Hematopoietic multipotent progenitor cell treated with erythropoietin and hydrocortisone succinate and interleukin-3 and kit ligand, for 15 days (in vitro differentiated cells): ENCODE measurements around the gene MIEF1.
A peak's percentile ranks its signal among the peaks of the same experiment; 100 is the strongest.
"Not testable (repeated sequence)": the region's sequence is repeated elsewhere in the genome, so short reads cannot be mapped to it uniquely, and the experiment has no call there.

Source experiments
- DNase-seq: peaks from one replicate; pipeline ENCODE4 v3.0.0-alpha.2; 2015; ENCODE audit warnings: low spot score

The MIEF1 gene

DNA sequence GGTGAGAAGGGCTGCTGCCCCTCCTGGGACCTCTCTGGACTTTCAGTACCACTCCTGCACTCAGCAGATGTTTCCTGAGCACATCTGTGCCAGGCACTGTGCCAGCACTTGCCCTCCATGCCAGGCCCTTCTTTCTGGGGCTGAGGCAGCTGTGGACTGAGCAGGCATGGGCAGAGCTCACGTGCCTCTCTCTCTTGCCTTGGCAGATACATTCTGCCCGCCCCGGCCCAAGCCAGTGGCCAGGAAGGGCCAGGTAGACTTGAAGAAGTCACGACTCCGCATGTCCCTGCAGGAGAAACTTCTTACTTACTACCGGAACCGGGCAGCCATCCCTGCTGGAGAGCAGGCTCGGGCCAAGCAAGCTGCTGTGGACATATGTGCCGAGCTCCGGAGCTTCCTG, 9.9 kb downstream of the MIEF1 start:
- no peak for DNase-seq

DNA sequence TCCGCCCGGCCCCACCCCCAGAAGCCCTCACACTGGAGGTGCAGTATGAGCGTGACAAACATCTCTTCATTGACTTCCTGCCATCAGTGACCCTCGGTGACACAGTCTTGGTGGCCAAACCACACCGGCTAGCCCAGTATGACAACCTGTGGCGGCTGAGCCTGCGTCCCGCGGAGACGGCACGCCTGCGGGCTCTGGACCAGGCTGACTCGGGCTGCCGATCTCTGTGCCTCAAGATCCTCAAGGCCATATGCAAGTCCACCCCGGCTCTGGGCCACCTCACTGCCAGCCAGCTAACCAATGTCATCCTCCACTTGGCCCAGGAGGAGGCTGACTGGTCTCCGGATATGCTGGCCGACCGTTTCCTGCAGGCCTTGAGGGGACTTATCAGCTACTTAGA, 11.7 kb downstream of the MIEF1 start:
- DNase-seq, result no peak

DNA sequence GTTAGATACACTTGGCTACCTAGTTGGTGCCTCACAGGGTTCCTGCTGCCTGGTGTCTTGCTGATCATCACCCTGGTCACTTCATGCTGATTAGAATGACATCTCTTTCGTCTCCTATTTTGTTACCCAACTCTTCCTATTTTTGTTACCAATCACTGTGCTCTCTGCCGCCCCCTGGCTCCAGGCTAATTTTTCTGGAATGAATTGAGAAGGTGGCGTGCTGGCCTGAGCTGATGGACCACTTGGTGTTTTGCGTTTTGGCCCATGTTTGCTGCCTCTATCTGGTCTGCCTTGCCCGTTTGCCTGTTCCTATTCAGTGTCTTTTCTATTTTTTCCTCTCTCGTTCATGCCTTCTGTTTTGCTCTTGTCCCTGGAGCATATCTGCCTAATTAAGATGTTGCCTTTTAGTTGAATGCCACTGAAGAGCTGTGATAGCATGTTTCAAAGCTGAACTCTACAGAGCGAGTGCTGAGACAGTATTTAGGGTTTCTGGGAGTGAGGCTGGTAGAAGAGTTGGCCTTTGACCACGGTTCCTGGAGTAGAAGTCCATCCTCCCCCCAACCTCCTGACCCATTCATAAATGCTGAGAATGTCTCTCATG, 12.4 kb downstream of the MIEF1 start:
- peak; percentile 69 for DNase-seq

DNA sequence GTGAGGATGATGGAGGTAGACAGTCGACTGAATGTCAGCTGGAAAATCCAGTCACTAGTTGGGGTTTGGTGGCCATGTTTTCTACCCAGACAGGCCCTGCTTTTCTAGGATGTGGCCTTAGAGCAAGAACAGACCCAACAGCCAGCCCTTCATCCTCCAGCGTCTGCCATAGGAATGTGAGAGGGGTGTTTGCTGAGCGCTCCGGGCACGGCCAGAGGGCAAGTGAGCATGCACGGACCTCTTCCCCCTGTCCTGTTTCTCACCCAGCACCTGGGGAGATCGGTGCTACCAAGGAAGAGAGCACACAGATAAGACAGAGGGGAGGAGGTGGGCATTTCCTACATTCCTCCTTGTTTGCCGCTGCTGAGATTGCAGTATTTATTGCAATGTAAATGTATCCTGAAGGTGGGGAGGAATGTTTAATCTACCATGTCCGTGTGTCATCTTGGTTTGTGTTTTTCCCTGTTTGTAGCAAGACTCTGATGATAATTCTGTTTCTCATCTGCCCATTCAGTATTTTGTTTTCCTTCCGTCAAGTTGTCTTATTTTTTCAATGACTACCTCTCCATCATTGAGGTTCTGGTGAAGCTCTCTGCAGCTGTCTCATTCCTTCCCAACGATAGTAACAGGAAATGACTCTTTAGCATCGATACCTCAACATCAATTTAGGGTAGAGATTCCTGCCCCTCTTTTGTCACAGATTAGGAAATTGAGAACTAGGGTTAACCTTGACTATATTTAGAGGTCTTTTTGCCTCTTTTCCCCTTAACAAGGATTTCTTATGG, 13.4 kb downstream of the MIEF1 start:
- DNase-seq, result no peak

DNA sequence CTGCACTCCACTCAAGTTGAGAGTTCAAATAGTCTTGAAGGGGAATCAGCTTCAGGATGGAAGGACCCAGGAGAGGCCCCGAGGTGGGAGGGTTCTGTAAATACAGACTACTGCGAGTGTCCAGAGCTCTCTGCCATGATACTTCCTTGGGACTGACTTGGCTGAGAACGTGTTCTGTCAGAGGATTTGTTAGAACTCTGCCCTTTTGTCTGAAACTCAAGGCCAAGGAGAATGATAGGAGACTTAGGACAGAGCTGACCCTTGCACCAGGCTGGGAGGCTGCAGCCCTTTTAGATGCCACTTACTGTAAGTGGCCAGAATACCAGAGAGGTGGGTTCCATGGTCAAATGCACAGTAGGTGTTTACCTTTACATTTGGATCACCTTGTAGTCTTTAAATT, 15.4 kb downstream of the MIEF1 start:
- no peak for DNase-seq

DNA sequence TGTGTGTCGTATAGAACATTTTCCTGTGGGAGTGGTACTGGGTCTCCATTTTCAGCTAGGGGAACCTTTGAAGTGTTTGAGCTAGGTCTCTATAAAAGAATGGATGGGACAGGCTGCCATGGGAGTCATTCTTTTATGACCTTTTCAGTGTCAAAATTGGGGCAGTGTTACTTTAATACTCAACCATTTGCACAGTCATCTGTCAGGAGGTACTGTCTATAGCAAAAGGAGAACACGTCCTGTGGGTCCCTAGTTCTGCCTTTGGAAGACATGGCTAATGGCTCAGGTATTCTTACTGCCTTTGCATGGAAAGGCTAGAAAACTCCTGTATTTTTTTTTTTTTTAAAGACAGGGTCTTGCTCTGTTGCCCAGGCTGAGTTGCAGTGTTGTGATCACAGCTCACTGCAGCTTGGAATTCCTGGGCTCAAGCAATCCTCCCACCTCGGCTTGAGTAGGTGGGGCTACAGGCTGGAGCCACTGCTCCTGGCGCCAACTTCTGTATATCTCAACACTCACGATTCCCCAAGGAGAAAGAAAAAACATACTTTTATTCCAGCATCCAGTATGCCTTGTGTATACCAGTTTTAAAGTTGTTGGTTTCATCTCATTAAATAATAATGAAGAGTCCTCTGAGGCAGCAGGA, 16.2 kb downstream of the MIEF1 start:
- no peak for DNase-seq

DNA sequence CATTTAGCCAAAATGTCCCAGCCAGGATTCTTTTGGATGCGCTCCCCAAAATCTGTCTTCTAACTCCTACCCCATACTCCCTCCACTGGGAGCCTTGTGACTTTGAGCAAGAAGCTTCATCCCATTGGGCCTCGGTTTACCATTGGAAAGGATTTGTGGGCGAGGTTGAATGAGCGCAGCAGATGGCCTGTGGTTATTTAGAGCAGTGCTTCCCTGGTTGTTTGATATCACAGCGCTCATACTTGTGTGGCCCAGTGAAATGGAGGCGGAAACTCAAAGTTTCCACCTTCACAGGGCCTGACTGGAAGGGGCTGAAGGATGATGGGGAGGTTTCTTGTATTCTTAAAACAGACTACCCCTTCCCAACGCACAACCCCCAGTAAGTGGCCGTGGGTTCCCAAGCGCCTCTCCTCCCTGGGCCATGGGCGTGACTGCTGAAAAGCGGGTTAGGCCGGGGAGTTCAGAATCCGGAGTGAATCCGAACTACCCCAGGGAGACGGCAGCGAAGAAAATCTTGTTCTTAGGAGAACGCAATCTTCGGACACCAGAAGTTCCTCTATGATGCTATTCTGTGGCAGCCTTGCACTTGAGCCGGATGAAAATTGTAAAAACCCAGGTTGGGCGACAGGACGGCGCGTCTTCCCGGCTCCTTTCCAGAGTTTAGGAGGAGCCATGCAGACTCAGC, 17.0 kb downstream of the MIEF1 start:
- no peak for DNase-seq

DNA sequence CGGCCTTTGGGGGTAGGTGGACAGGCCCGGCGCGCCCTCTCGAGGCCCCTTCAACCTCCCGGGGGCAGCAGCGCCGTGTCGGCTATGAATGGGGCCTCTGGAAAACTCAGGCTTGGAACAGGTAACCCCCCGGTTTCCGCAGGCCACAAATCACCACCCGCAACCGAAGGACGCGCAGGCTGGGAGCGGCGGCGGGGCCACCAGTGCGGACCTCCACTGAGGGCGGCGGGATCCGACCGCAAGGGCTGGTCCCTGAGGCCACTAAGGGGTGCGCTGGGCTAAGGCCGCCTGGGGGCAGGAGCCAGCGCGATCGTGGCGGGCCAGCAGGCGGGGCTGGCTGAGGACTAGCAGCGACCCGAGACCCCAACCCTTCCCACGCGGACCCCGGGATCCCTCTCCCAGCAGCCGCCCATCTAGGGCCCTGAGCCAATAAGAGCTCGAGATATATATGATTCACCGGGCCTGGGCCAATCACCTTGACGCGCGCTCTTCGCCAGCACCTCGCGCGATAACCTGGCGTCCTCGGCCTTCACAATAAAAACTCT, 17.7 kb downstream of the MIEF1 start:
- peak; percentile 46 for DNase-seq

DNA sequence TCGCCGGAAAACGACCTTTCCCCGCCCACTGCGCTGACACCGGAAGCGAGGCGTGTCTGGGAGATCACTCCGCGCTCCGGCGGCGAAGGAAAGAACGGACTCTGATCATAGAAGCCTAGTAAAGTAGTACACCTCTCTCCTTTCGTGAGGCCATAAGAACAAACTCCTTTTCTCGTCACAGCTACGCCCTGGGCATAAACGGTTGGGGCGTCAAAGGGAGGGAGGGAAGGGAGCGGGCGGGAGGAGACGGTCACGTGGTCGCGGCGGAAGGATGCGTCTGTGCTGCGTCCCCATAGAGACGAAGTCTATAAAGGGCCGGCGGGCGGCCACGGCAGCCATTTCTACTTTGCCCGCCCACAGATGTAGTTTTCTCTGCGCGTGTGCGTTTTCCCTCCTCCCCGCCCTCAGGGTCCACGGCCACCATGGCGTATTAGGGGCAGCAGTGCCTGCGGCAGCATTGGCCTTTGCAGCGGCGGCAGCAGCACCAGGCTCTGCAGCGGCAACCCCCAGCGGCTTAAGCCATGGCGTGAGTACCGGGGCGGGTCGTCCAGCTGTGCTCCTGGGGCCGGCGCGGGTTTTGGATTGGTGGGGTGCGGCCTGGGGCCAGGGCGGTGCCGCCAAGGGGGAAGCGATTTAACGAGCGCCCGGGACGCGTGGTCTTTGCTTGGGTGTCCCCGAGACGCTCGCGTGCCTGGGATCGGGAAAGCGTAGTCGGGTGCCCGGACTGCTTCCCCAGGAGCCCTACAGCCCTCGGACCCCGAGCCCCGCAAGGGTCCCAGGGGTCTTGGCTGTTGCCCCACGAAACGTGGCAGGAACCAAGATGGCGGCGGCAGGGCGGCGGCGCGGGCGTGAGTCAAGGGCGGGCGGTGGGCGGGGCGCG, 18.4 kb downstream of the MIEF1 start, which contains the start of gene ATF4:
Gene ATF4, plus strand, starts transcription at position 337 of the 880 bp plus-strand sequence. CDS start 884 bp downstream, outside the sequence.
- DNase-seq, result peak; percentile 99

DNA sequence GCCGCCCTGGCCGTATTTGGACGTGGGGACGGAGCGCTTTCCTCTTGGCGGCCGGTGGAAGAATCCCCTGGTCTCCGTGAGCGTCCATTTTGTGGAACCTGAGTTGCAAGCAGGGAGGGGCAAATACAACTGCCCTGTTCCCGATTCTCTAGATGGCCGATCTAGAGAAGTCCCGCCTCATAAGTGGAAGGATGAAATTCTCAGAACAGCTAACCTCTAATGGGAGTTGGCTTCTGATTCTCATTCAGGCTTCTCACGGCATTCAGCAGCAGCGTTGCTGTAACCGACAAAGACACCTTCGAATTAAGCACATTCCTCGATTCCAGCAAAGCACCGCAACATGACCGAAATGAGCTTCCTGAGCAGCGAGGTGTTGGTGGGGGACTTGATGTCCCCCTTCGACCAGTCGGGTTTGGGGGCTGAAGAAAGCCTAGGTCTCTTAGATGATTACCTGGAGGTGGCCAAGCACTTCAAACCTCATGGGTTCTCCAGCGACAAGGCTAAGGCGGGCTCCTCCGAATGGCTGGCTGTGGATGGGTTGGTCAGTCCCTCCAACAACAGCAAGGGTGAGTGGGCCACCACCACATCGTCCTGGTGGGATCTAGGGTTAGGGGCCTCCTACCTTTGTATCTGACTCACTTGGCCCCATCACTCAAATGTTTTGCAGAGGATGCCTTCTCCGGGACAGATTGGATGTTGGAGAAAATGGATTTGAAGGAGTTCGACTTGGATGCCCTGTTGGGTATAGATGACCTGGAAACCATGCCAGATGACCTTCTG, 19.2 kb downstream of the MIEF1 start:
- not testable (repeated sequence) for DNase-seq

DNA sequence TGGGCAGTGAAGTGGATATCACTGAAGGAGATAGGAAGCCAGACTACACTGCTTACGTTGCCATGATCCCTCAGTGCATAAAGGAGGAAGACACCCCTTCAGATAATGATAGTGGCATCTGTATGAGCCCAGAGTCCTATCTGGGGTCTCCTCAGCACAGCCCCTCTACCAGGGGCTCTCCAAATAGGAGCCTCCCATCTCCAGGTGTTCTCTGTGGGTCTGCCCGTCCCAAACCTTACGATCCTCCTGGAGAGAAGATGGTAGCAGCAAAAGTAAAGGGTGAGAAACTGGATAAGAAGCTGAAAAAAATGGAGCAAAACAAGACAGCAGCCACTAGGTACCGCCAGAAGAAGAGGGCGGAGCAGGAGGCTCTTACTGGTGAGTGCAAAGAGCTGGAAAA, 20.0 kb downstream of the MIEF1 start:
- DNase-seq, result not testable (repeated sequence)

DNA sequence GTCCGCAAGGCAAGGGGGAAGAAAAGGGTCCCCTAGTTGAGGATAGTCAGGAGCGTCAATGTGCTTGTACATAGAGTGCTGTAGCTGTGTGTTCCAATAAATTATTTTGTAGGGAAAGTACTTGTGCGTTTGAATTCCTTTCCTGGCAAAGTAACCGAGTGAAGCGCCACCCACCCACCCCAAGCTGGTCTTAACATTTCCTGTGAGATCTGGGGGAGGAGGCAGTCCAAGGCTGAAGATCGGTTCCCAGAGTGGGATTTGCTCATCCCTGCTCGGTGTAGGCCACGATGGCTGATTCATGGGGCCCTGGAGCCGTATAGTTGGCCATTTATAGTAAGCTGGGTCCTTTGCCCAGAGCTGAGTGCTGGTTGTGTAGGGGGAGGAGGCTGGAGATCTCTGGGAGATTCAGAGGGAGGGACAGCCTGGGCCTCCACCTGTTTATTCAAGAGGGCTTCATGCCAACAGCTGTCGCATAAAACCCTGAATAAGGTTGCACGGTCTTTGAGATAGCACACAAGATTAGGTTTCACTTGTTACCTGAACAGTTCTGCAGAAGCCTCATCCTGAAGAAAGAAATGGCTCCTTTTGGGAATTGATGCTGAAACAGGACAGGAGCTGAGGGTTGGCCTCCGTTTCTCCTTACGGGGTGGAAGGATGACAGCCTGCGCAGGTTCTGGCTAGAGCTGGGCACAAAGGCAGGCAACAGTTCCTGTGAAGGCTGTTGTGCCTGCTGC, 20.6 kb downstream of the MIEF1 start:
- no peak for DNase-seq

DNA sequence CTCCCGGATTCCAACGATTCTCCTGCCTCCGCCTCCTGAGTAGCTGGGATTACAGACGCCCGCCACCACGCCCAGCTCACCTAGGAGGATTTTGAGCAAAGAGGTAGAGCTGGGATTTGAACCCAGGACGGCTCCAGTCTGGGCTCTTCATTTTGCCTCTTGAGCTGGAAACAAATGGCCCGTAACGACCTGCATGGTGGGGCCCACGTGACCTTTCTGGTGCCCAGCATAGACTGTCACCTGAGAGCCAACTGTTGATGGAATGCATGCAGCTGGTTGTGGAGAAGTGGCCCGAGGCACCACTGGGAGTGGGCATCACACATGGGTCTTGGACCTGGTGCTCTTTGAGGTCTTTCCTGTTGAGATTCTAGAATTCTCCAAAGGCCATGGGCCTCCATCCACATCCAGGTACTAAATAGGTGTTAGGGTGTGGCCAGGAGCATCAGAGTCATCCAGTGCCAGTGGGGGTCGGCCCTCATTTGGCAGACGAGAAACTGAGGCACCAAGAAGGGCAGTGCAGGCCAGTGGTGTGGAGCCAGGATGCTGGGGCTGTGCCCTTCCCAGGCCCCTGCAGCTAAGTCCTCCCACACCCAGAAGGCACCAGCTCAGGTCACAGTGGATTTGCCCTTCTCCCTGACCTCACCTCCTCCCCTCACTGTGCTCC, 22.1 kb downstream of the MIEF1 start:
- DNase-seq, result no peak

DNA sequence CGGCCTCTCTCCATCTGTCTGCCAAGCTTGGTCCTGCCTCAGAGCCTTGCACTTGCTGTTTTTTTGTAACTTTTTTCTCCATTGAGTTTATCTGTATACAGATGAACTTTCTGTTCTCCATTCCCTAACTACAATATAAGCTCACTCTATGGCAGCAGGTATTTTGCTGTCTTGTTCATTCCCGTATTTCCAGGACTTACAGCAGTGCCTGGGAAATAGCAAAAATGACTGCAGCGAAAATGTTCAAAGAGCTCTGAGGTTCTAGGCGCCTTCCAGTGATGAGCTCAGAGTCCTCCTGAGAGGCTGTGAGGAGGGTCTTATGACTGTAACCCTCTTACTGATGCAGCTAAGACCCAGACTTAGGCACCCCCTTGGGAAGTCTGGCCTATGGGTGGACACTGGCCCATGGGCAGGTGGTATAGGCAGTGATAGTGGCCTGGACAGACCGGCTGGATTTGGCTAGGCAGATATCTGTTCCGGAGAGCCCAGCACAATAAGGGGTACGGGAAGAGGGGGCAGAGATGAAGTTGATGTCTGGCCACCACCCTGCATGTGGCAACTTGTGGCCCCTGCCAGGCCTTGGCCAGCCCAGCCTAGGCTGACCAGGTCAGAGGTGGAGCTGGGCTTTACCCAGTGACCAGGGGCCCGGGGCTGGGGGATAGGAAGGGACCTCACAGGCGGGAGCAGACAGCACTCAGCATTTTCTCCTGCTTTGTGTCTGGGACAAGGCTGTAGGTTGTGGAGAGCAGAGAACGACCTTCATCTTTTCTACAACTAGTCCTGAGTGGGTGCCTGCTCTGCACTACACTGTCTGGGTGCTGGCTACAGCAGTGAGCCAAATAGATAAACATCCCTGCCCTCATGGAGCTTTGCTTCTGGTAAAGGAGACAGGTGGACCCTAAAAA, 22.9 kb downstream of the MIEF1 start:
- DNase-seq, result no peak

DNA sequence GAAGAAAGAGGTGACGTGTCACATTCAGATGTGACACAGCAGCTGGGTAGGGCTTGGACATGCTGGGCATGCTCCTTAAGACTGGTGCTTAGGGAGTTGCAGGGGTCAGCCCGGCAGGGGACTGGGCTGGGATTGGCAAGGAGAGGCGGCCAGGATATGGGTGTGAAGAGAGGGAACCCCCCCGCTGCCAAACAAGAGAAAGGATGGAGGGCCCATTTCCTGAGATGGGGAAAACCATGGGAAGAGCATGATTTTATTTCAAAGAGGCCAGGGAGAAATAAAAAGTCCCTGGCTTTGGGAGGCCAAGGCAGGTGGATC, 23.5 kb downstream of the MIEF1 start:
- no peak for DNase-seq

DNA sequence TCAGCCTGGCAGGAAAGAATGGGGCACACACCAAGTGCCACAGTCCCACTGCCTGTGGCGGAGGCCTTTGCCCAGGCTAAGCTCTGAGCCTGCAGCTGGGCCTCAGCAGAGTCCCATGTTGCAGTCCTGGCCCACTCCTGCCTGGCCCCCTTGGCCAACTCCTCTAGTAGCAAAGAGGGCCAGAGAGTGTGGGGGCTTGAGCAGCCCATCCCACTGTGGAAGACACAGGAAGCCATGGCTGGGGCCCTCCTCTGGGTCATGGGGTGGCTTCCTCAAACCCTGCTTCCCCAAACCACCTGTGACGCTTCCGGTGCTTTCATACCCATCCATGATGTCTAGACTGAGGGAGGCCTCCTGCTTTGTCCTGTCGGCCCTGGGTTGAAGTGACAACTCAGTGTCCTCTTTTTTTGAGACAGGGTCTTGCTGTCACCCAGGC, 24.7 kb downstream of the MIEF1 start:
- no peak for DNase-seq

DNA sequence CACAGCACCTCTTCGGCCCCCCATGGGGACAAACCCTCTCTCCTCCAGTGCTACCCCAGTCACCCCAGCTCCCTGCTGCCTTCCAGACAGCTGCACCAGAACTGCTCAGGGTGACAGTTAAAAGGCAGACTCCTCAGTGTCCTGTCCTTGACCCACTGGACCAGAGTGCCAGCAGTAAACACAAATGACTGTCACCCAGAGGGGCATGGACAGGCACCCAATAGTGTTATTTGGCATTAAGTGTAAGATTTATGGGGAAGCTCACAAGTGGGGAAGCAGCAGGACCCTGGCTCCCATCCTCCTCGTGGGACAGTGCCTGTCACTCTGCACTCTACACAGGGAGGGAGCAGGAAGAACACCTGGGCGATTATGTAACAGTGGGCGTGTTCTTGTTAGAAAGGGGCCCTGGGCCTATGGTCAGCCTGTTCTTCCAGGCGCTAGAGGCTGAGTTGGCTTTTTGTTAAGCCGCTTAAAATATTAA, 25.4 kb downstream of the MIEF1 start:
- no peak for DNase-seq

DNA sequence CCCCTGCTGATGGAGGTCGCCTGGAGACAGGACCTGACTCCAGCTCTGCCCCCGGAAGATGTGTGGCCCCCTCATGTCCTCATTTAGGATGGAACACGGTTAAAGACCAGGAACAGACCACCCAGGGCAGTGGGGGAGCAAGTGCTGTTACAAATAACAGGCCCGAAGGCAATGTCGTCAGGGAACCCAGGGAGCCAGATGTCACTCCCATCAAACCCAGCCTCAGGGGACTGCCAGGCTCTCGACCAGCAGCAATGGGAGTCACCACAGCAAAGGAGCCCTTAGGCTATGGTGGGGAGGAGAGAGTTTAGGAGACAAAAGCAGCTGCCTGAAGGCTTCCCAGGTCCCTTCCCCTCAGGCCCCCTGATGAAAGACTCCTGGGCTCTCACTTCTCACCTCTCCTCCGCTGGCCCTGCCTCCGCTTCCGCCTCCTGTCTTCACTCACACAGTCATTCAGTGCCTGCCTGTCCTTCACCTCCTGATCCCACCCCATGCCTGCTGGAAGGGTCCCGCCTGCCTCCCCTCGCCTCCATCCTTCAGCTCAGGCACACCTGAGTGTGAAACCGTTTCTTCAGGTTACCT, 26.1 kb downstream of the MIEF1 start:
- DNase-seq, result no peak
